SK-N-SH (cell line): ENCODE data around the gene CRISPLD2. TPM values are rescaled to one million over a fixed set of nuclear protein-coding genes. Genes with fewer than 3 reads are reported as not detected.

ENCODE experiments used
- CTCF ChIA-PET: fragments of 300-600, 350-600 bp; formaldehyde crosslinking; extraction: SDS; loops from one replicate; lab custom pipeline; 2021; lab: Yijun Ruan, JAX
- POLR2A ChIA-PET: fragments of 350-600 bp; sonication (Branson Sonifier 250); formaldehyde crosslinking; extraction: SDS; loops from one replicate; lab custom pipeline; 2020; ENCODE audit warnings: antibody characterized with exemption, inconsistent platforms; lab: Yijun Ruan, JAX
- DNase-seq: peaks from one replicate; pipeline ENCODE4 v3.0.0; 2012
- H2AFZ ChIP-seq: fragments of 200-600 bp; sonication (generic); 2 replicates; pipeline ENCODE4 v1.8.1; 2016; ENCODE audit warnings: antibody characterized with exemption, mild to moderate bottlenecking, low read depth
- H3F3A ChIP-seq: fragments of 200-600 bp; sonication (generic); replicated peaks from 2 replicates; pipeline ENCODE3; 2016; ENCODE audit warnings: antibody characterized with exemption, mild to moderate bottlenecking; ENCODE audit not compliant: insufficient read depth
- H3K27ac ChIP-seq, 2 experiments: fragments of 200-500 bp in 1 of 2; fragments of 200-600 bp in 1 of 2; sonication (Bioruptor generic) in 1 of 2; sonication (generic), shearing (Covaris generic) in 1 of 2; 2 replicates each; pipeline versions ENCODE4 v1.5.1 to v1.6.1; 2014 to 2016; ENCODE audit warnings: low read depth in 2 of 2, inconsistent platforms in 1 of 2, low read length in 1 of 2, mild to moderate bottlenecking in 1 of 2, mixed read lengths in 1 of 2
- H3K27me3 ChIP-seq: fragments of 200-600 bp; sonication (generic), shearing (Covaris generic); 2 replicates; pipeline ENCODE4 v1.6.1; 2016; ENCODE audit warnings: mixed run types; ENCODE audit not compliant: insufficient read depth
- H3K36me3 ChIP-seq, 2 experiments: fragments of 200-500 bp in 1 of 2; fragments of 200-600 bp in 1 of 2; sonication (Bioruptor generic) in 1 of 2; sonication (generic) in 1 of 2; replicated peaks in 1 of 2; 2 replicates each; pipeline versions ENCODE3 to v1.5.1; 2014 to 2016; ENCODE audit warnings: low read length in 1 of 2, mild to moderate bottlenecking in 1 of 2; ENCODE audit not compliant: insufficient read depth in 2 of 2, control insufficient read depth in 1 of 2
- H3K4me1 ChIP-seq, 2 experiments: fragments of 200-500 bp in 1 of 2; fragments of 200-600 bp in 1 of 2; sonication (Bioruptor generic) in 1 of 2; sonication (generic), shearing (Covaris generic) in 1 of 2; 2 replicates each; pipeline versions ENCODE4 v1.5.1 to v1.6.1; 2014 to 2016; ENCODE audit warnings: low read depth in 1 of 2, low read length in 1 of 2, mixed run types in 1 of 2; ENCODE audit not compliant: insufficient read depth in 2 of 2, control insufficient read depth in 1 of 2
- H3K4me2 ChIP-seq: fragments of 200-600 bp; sonication (generic), shearing (Covaris generic); 2 replicates; pipeline ENCODE4 v1.6.1; 2017; ENCODE audit warnings: mixed run types
- H3K4me3 ChIP-seq, 2 experiments: fragments of 200-500 bp in 1 of 2; fragments of 200-600 bp in 1 of 2; sonication (Bioruptor generic) in 1 of 2; sonication (generic), shearing (Covaris generic) in 1 of 2; 2 replicates each; pipeline versions ENCODE4 v1.5.1 to v1.8.1; 2014 to 2016; ENCODE audit warnings: low read depth in 2 of 2, inconsistent platforms in 1 of 2, low read length in 1 of 2, mild to moderate bottlenecking in 1 of 2, mixed read lengths in 1 of 2, moderate library complexity in 1 of 2
- H3K79me2 ChIP-seq: fragments of 200-600 bp; sonication (generic); 2 replicates; pipeline ENCODE4 v1.8.1; 2017; ENCODE audit warnings: mild to moderate bottlenecking; ENCODE audit not compliant: insufficient read depth
- H3K9ac ChIP-seq: fragments of 200-600 bp; sonication (generic); 2 replicates; pipeline ENCODE4 v1.6.1; 2017; ENCODE audit warnings: mixed run types
- H3K9me2 ChIP-seq: fragments of 200-600 bp; sonication (generic); 2 replicates; pipeline ENCODE4 v1.6.1; 2017; ENCODE audit warnings: mixed run types
- H3K9me3 ChIP-seq: fragments of 200-600 bp; sonication (generic); 2 replicates; pipeline ENCODE4 v1.6.1; 2017; ENCODE audit warnings: mixed run types, mild to moderate bottlenecking, moderate library complexity
- H4K20me1 ChIP-seq: fragments of 200-600 bp; sonication (generic); 2 replicates; pipeline ENCODE4 v1.6.1; 2017; ENCODE audit warnings: mild to moderate bottlenecking, mixed run types; ENCODE audit not compliant: insufficient read depth
- ELF1 ChIP-seq: IDR thresholded peaks from 2 replicates; pipeline ENCODE4 v1.4.0; 2012
- EP300 ChIP-seq, 2 experiments: IDR thresholded peaks; 2 replicates each; pipeline versions ENCODE4 v1.4.0 to v1.6.1; 2012; ENCODE audit warnings: borderline replicate concordance in 1 of 2, low read depth in 1 of 2, low read length in 1 of 2
- GABPA ChIP-seq: IDR thresholded peaks from 2 replicates; pipeline ENCODE4 v1.4.0; 2012; ENCODE audit warnings: low read depth, mild to moderate bottlenecking
- GATA2 ChIP-seq: sonication (generic); formaldehyde crosslinking; IDR thresholded peaks from 2 replicates; pipeline ENCODE4 v1.5.0; 2020; ENCODE audit warnings: mild to moderate bottlenecking, missing genetic modification reagents
- MAX ChIP-seq: IDR thresholded peaks from 2 replicates; pipeline ENCODE4 v1.4.0; 2012; ENCODE audit warnings: low read depth
- NRF1 ChIP-seq: IDR thresholded peaks from 2 replicates; pipeline ENCODE4 v1.6.1; 2012; ENCODE audit warnings: low read depth, mild to moderate bottlenecking, low read length
- POLR2AphosphoS5 ChIP-seq: IDR thresholded peaks from 2 replicates; pipeline ENCODE4 v1.6.1; 2012; ENCODE audit warnings: low read depth, low read length
- RAD21 ChIP-seq: IDR thresholded peaks from 2 replicates; pipeline ENCODE4 v1.6.1; 2012; ENCODE audit warnings: mild to moderate bottlenecking, low read length
- REST ChIP-seq: IDR thresholded peaks from 2 replicates; pipeline ENCODE4 v1.6.1; 2012; ENCODE audit warnings: mild to moderate bottlenecking, low read depth, low read length, moderate library complexity
- RFX5 ChIP-seq: IDR thresholded peaks from 2 replicates; pipeline ENCODE4 v1.6.1; 2012; ENCODE audit warnings: mild to moderate bottlenecking, improper control_type of control experiment, low read length
- SMC3 ChIP-seq: IDR thresholded peaks from 2 replicates; pipeline ENCODE4 v1.6.1; 2012; ENCODE audit warnings: low read depth, low read length, improper control_type of control experiment
- TEAD4 ChIP-seq: IDR thresholded peaks from 2 replicates; pipeline ENCODE4 v1.4.0; 2012; ENCODE audit warnings: mild to moderate bottlenecking, borderline replicate concordance; ENCODE audit not compliant: insufficient read depth
- USF1 ChIP-seq: IDR thresholded peaks from 2 replicates; pipeline ENCODE4 v1.4.0; 2012; ENCODE audit warnings: low read depth, borderline replicate concordance
- USF2 ChIP-seq: fragments of 150-350 bp; IDR thresholded peaks from 2 replicates; pipeline ENCODE4 v1.6.1; 2017; ENCODE audit warnings: antibody characterized with exemption, low read length, low read depth, borderline replicate concordance
- whole genome bisulfite sequencing: methylation state at CpG from one replicate; pipeline ENCODE4 v1.1.6; 2017; ENCODE audit warnings: low lambda C conversion rate; 5-methylcytosine and 5-hydroxymethylcytosine counted together
- polyA plus RNA-seq, 3 experiments: library from polyadenylated mRNA; depleted of rRNA; stranded (reverse); fragments of >200 nt; gene quantifications; 2 replicates each; pipeline ENCODE4 v1.2.3, GENCODE V29; 2012
- TF ChIP-seq, protein P1 (sequence below): IDR thresholded peaks from 2 replicates; pipeline ENCODE4 v1.4.0; 2012; ENCODE audit warnings: low read depth, borderline replicate concordance
- TF ChIP-seq, protein P2 (sequence below): fragments of 150-350 bp; IDR thresholded peaks from 2 replicates; pipeline ENCODE4 v1.6.1; 2016; ENCODE audit warnings: mild to moderate bottlenecking, low read depth, low read length

Gene CRISPLD2
- polyA plus RNA-seq, 1 of the 3 experiments (the other 2 are of a cell fraction), result 6.3 TPM

DNA sequence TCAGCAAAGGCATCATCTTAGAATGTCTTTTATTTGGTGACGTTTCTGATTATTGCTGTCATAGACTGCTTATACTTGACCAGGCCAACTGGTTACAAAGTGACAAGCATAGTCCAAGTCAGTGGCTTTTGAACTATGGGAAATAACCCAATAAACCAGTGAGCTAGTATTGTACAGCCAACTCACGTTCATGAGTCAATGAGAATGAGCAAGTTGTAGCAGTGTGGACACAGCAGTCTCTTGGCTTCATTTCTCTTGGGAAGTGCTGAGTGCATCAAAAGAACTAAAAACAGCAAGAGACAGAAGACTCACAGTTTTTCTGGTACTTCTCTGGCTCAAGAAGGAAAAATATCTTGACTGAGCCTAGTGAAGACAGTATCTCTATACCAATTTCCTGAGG lies 36.9 kb upstream of the CRISPLD2 start:
- no peak for TF ChIP-seq SMC3
- TF ChIP-seq, protein P1, sequence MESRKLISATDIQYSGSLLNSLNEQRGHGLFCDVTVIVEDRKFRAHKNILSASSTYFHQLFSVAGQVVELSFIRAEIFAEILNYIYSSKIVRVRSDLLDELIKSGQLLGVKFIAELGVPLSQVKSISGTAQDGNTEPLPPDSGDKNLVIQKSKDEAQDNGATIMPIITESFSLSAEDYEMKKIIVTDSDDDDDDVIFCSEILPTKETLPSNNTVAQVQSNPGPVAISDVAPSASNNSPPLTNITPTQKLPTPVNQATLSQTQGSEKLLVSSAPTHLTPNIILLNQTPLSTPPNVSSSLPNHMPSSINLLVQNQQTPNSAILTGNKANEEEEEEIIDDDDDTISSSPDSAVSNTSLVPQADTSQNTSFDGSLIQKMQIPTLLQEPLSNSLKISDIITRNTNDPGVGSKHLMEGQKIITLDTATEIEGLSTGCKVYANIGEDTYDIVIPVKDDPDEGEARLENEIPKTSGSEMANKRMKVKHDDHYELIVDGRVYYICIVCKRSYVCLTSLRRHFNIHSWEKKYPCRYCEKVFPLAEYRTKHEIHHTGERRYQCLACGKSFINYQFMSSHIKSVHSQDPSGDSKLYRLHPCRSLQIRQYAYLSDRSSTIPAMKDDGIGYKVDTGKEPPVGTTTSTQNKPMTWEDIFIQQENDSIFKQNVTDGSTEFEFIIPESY, result no peak
- TF ChIP-seq NRF1, result no peak
- TF ChIP-seq ELF1, result no peak
- no peak for TF ChIP-seq TEAD4
- TF ChIP-seq GATA2, result no peak
- TF ChIP-seq RFX5, result no peak
- peaks cover 3% of the 10 kb centered on the region for H3F3A ChIP-seq
- POLR2A ChIA-PET, result no interaction called here
- no peak for DNase-seq
- CTCF ChIA-PET, result interaction anchor here (1.0 to 1.2 kb wide), 2 partner anchors 142 to 188 kb away, joined by 3 to 4 read pairs; no protein-coding TSS in a partner anchor
- H3K4me3 ChIP-seq, result no peak overlapping the region
- H3K9me3 ChIP-seq, result no peaks in the 10 kb centered on the region
- no peaks in the 10 kb centered on the region for H4K20me1 ChIP-seq
- 95% methylated on average over 2 of the region's 2 CpGs for WGBS
- H3K27me3 ChIP-seq, result no peaks in the 10 kb centered on the region
- H3K4me2 ChIP-seq, result no peak overlapping the region
- no peaks in the 10 kb centered on the region for H3K9me2 ChIP-seq
- no peak overlapping the region for H3K27ac ChIP-seq
- H3K36me3 ChIP-seq, result peaks cover 19 to 23% of the 10 kb centered on the region in 2 experiments
- no peaks in the 10 kb centered on the region for H3K79me2 ChIP-seq
- peaks cover 6 to 24% of the 10 kb centered on the region in 2 experiments; a peak in 3 of 4 replicates for H3K4me1 ChIP-seq
- no peak overlapping the region for H3K9ac ChIP-seq
- no peak overlapping the region for H2AFZ ChIP-seq

- H3K9me2 ChIP-seq, result no peaks in the 10 kb centered on the region
- H3K4me2 ChIP-seq, result peak overlapping the region; percentile 55; the same call in 1 of the 2 replicates
- no peak overlapping the region for H3K4me3 ChIP-seq
- peak overlapping the region in 1 of 2 experiments; percentile 63; a peak in 2 of 4 replicates for H3K27ac ChIP-seq
- H2AFZ ChIP-seq, result no peak overlapping the region
- H3K27me3 ChIP-seq, result no peaks in the 10 kb centered on the region
- H3K9ac ChIP-seq, result no peak overlapping the region
- no peaks in the 10 kb centered on the region for H3K9me3 ChIP-seq
- ChIA-PET CTCF (interaction anchor here (0.8 to 3.1 kb wide), 13 partner anchors 10 to 189 kb away, joined by 3 to 25 read pairs (median 3); no protein-coding TSS in a partner anchor), POLR2A (interaction anchor here (1.1 kb wide), 1 partner anchor 30 kb away, joined by 4 read pairs; no protein-coding TSS in a partner anchor)
- 65% methylated on average over 7 of the region's 11 CpGs for WGBS
- H3K4me1 ChIP-seq, result peaks cover 6 to 41% of the 10 kb centered on the region in 2 experiments; a peak in 3 of 4 replicates
- no peaks in the 10 kb centered on the region for H3K36me3 ChIP-seq
- DNase-seq, result peak; percentile 79
- H3K79me2 ChIP-seq, result no peaks in the 10 kb centered on the region
- H4K20me1 ChIP-seq, result no peaks in the 10 kb centered on the region
- H3F3A ChIP-seq, result peaks cover 3% of the 10 kb centered on the region
- TF ChIP-seq NRF1, result no peak
- TF ChIP-seq USF2, result no peak
- peak; percentile 24; the same call in 1 of the 2 replicates for TF ChIP-seq POLR2AphosphoS5
- TF ChIP-seq EP300 (IDR thresholded peaks at IDR 0.05; ENCODE audit: borderline replicate concordance in 1 of 2, low read depth in 1 of 2, low read length in 1 of 2), result peak; percentile 13 to 36; a peak in 1 of 4 replicates
- no peak for TF ChIP-seq GABPA
- no peak for TF ChIP-seq REST
- TF ChIP-seq, protein P2, sequence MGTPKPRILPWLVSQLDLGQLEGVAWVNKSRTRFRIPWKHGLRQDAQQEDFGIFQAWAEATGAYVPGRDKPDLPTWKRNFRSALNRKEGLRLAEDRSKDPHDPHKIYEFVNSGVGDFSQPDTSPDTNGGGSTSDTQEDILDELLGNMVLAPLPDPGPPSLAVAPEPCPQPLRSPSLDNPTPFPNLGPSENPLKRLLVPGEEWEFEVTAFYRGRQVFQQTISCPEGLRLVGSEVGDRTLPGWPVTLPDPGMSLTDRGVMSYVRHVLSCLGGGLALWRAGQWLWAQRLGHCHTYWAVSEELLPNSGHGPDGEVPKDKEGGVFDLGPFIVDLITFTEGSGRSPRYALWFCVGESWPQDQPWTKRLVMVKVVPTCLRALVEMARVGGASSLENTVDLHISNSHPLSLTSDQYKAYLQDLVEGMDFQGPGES, result no peak
- TF ChIP-seq MAX, result peak; percentile 32; the same call in 1 of the 2 replicates
- no peak for TF ChIP-seq USF1
- peak; percentile 12; the same call in 1 of the 2 replicates for TF ChIP-seq RAD21
These were observed 33.8 kb upstream of the CRISPLD2 start for GRCh38 chr16:84785843-84786581.
